Ishikawa (cell line): ENCODE results near the gene SLCO2B1.

Experiments
- CEBPB ChIP-seq: IDR thresholded peaks from 2 replicates; pipeline ENCODE4 v1.6.1; 2012
- CREB1 ChIP-seq: IDR thresholded peaks from 2 replicates; pipeline ENCODE4 v1.6.1; 2012; ENCODE audit warnings: low read depth
- EGR1 ChIP-seq: IDR thresholded peaks from 2 replicates; pipeline ENCODE4 v1.6.1; 2012
- EP300 ChIP-seq: IDR thresholded peaks from 2 replicates; pipeline ENCODE4 v1.6.1; 2012; ENCODE audit warnings: borderline replicate concordance
- FOXM1 ChIP-seq: IDR thresholded peaks from 2 replicates; pipeline ENCODE4 v1.6.1; 2012; ENCODE audit warnings: low read depth, borderline replicate concordance
- MAX ChIP-seq: IDR thresholded peaks from 2 replicates; pipeline ENCODE4 v1.6.1; 2012
- NFIC ChIP-seq: IDR thresholded peaks from 2 replicates; pipeline ENCODE4 v1.6.1; 2012
- REST ChIP-seq: IDR thresholded peaks from 2 replicates; pipeline ENCODE4 v1.6.1; 2012; ENCODE audit warnings: low read depth, mild to moderate bottlenecking
- TAF1 ChIP-seq: IDR thresholded peaks from 2 replicates; pipeline ENCODE4 v1.6.1; 2012; ENCODE audit warnings: low read depth, mild to moderate bottlenecking
- TCF12 ChIP-seq: IDR thresholded peaks from 2 replicates; pipeline ENCODE4 v1.6.1; 2012; ENCODE audit warnings: low read depth
- TEAD4 ChIP-seq: IDR thresholded peaks from 2 replicates; pipeline ENCODE4 v1.6.1; 2012
- USF1 ChIP-seq: IDR thresholded peaks from 2 replicates; pipeline ENCODE4 v1.6.1; 2012
- YY1 ChIP-seq: IDR thresholded peaks from 2 replicates; pipeline ENCODE4 v1.6.1; 2012; ENCODE audit warnings: low read depth

GRCh38 chr11:75155570-75156422 lies 4.9 kb downstream of the SLCO2B1 start:
- TF ChIP-seq FOXM1 (no peak), EP300 (no peak), YY1 (no peak), CEBPB (no peak), REST (no peak), MAX (no peak), EGR1 (no peak), TEAD4 (no peak), CREB1 (no peak), USF1 (no peak), NFIC (no peak), TAF1 (no peak), TCF12 (no peak)
